ENCODE data around the gene EEF1AKMT3. TPM values are rescaled to one million over a fixed set of nuclear protein-coding genes. Genes with fewer than 3 reads are reported as not detected.

EEF1AKMT3 gene
- total RNA-seq, 2 experiments from 2014 or later, result 2.5 to 3.9 TPM

DNA sequence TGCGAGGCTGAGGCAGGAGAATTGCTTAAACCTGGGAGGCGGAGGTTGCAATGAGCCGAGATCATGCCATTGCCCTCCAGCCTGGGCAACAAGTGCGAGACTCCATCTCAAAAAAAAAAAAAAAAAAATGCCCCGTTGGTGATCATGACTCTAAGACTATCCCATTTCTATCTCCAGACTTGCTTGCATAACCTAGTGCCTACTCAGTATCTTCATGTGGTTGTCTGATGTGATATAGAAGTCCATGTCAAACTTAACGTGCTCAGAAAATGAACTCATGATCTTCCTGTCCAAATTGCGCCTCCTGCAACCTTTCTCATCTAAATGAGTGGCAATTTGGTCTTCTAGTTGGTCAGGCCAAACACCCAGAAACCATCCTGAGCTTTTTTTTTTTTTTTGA, 5.5 kb downstream of the EEF1AKMT3 start:
- Mint-ChIP-seq H3K4me3 (no peak overlapping the region), H3K27me3 (no peaks in the 10 kb centered on the region), H3K36me3 (ENCODE audit: low read depth) (peaks cover 18% of the 10 kb centered on the region), H3K27ac (no peak overlapping the region), H3K9me3 (ENCODE audit: low read depth) (no peaks in the 10 kb centered on the region), H3K4me1 (peaks cover 36% of the 10 kb centered on the region)
- DNase-seq, result no peak
- intact Hi-C loops (cut with DNase I, micrococcal nuclease), result no loop called here
- ChIA-PET CTCF (interaction anchor here (2.7 kb wide), 1 partner anchor 21 kb away, joined by 15 read pairs; no protein-coding TSS in a partner anchor), POLR2A (interaction anchor here (0.7 kb wide), 1 partner anchor 18 kb away, joined by 7 read pairs; no protein-coding TSS in a partner anchor)
- no peak for ATAC-seq

- H3K36me3 Mint-ChIP-seq (ENCODE audit: low read depth), result peaks cover 22% of the 10 kb centered on the region
- no peaks in the 10 kb centered on the region for H3K27me3 Mint-ChIP-seq
- peak overlapping the region; percentile 17 for H3K27ac Mint-ChIP-seq
- H3K4me1 Mint-ChIP-seq, result peaks cover 37% of the 10 kb centered on the region
- H3K4me3 Mint-ChIP-seq, result no peak overlapping the region
- H3K9me3 Mint-ChIP-seq (ENCODE audit: low read depth), result no peaks in the 10 kb centered on the region
- DNase-seq (no peak), ATAC-seq (no peak)
- POLR2A ChIA-PET, result no interaction called here
- CTCF ChIA-PET, result interaction anchor here (0.6 to 2.7 kb wide), 9 partner anchors 14 to 137 kb away, joined by 3 to 15 read pairs (median 4); no protein-coding TSS in a partner anchor
- intact Hi-C loops (cut with DNase I, micrococcal nuclease), result loop anchor here in 1 of 2 experiments (5.0 kb wide), 1 partner anchor 68 kb away; the partner anchor contains the start of gene CTDSP2
Observed at GRCh38 chr12:57779736-57780135, 7.3 kb downstream of the EEF1AKMT3 start.

GRCh38 chr12:57780284-57780897, 8.0 kb downstream of the EEF1AKMT3 start:
- H3K27ac Mint-ChIP-seq, result no peak overlapping the region
- intact Hi-C loops (cut with DNase I, micrococcal nuclease), result loop anchor here in 1 of 2 experiments (5.0 kb wide), 1 partner anchor 67 kb away; the partner anchor contains the start of gene CTDSP2
- no peak overlapping the region for H3K4me3 Mint-ChIP-seq
- no peaks in the 10 kb centered on the region for H3K9me3 Mint-ChIP-seq (ENCODE audit: low read depth)
- no peaks in the 10 kb centered on the region for H3K27me3 Mint-ChIP-seq
- H3K4me1 Mint-ChIP-seq, result peaks cover 37% of the 10 kb centered on the region
- ATAC-seq (no peak), DNase-seq (no peak)
- ChIA-PET CTCF (interaction anchor here (1.1 to 1.7 kb wide), 4 partner anchors 21 to 124 kb away, joined by 3 to 4 read pairs (median 4); no protein-coding TSS in a partner anchor), POLR2A (no interaction called here)
- peaks cover 22% of the 10 kb centered on the region for H3K36me3 Mint-ChIP-seq (ENCODE audit: low read depth)

DNA sequence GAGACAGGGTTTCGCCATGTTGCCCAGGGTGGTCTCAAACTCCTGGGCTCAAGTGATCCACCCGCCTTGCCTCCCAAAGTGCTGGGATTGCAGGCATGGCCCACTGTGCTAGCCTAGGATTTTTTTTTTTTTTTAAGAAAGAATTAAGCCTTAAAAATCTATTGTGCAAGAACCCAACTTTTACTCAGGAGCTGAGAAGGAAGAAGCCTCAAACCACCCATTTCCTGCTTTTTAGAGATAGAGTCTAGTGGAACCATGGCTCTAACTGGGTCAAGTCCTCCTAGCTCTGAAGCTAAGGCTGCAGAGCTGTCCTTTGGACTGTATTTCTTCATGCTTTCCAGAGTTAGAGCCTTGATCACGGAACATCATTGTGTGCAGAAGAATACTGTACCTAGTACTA, 8.8 kb downstream of the EEF1AKMT3 start:
- Mint-ChIP-seq H3K9me3 (ENCODE audit: low read depth) (no peaks in the 10 kb centered on the region), H3K27ac (peak overlapping the region; percentile 98), H3K4me3 (no peak overlapping the region), H3K4me1 (peaks cover 35% of the 10 kb centered on the region), H3K36me3 (ENCODE audit: low read depth) (peaks cover 16% of the 10 kb centered on the region), H3K27me3 (no peaks in the 10 kb centered on the region)
- ChIA-PET POLR2A (no interaction called here), CTCF (interaction anchor here (0.7 to 3.8 kb wide), 16 partner anchors 9 to 606 kb away, joined by 3 to 24 read pairs (median 4); partner anchors contain the start of genes EEF1AKMT3, METTL1 and TSPAN31)
- intact Hi-C loops (cut with DNase I, micrococcal nuclease), result loop anchor here in 1 of 2 experiments (5.0 kb wide), 1 partner anchor 66 kb away; the partner anchor contains the start of gene CTDSP2
- ATAC-seq, result no peak
- DNase-seq, result no peak

DNA sequence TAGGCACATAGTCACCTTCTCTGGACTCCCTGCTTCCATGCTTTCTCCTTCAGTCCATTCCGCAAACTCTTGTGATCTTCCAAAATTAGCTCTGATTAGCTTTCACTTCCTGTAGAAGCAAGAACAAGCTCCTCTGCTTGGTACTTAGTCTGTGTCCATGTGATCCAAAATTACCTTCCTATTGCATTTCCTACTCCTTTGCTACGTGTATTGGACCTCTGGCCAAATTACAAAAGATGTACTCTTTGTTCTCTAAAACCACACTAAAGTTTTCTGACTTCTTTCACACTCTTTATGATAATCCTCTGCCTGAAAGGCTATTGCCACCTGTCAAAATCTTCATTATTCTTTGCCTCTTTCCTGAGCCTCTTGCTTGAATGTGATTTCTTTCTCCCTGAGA, 9.4 kb downstream of the EEF1AKMT3 start:
- POLR2A ChIA-PET, result interaction anchor here (1.1 kb wide), 1 partner anchor 160 kb away, joined by 3 read pairs; the partner anchor contains the start of gene ATP23
- Mint-ChIP-seq H3K27me3 (no peaks in the 10 kb centered on the region), H3K27ac (peak overlapping the region; percentile 98), H3K4me1 (peaks cover 35% of the 10 kb centered on the region), H3K4me3 (peak overlapping the region; percentile 98), H3K9me3 (ENCODE audit: low read depth) (no peaks in the 10 kb centered on the region), H3K36me3 (ENCODE audit: low read depth) (peaks cover 15% of the 10 kb centered on the region)
- CTCF ChIA-PET, result interaction anchor here (0.7 to 3.8 kb wide), 13 partner anchors 9 to 606 kb away, joined by 3 to 24 read pairs (median 4); partner anchors contain the start of genes EEF1AKMT3, METTL1 and TSPAN31
- ATAC-seq (no peak), DNase-seq (no peak)
- intact Hi-C loops (cut with DNase I, micrococcal nuclease), result loop anchor here (1.0 to 5.0 kb wide), 6 partner anchors 10 to 159 kb away; partner anchors contain the start of genes CTDSP2 (in 2 of the 2), EEF1AKMT3 (in 2 of the 2), METTL1 (in 2 of the 2) and ATP23 (in 1 of the 2)

GRCh38 chr12:57782243-57782607, 9.8 kb downstream of the EEF1AKMT3 start:
- ATAC-seq, result peak; percentile 2
- DNase-seq, result no peak
- H3K27ac Mint-ChIP-seq, result peak overlapping the region; percentile 98
- intact Hi-C loops (cut with DNase I, micrococcal nuclease), result loop anchor here (1.0 to 5.0 kb wide), 6 partner anchors 10 to 159 kb away; partner anchors contain the start of genes CTDSP2 (in 2 of the 2), EEF1AKMT3 (in 2 of the 2), METTL1 (in 2 of the 2) and ATP23 (in 1 of the 2)
- no peaks in the 10 kb centered on the region for H3K27me3 Mint-ChIP-seq
- ChIA-PET POLR2A (interaction anchor here (1.1 kb wide), 1 partner anchor 159 kb away, joined by 3 read pairs; the partner anchor contains the start of gene ATP23), CTCF (interaction anchor here (0.9 to 3.8 kb wide), 17 partner anchors 10 to 607 kb away, joined by 3 to 24 read pairs (median 4); partner anchors contain the start of genes EEF1AKMT3, METTL1 and TSPAN31)
- no peaks in the 10 kb centered on the region for H3K9me3 Mint-ChIP-seq (ENCODE audit: low read depth)
- peaks cover 35% of the 10 kb centered on the region for H3K4me1 Mint-ChIP-seq
- H3K36me3 Mint-ChIP-seq (ENCODE audit: low read depth), result peaks cover 16% of the 10 kb centered on the region
- peak overlapping the region; percentile 98 for H3K4me3 Mint-ChIP-seq

- POLR2A ChIA-PET, result interaction anchor here (0.9 to 1.1 kb wide), 2 partner anchors 11 to 159 kb away, joined by 3 to 5 read pairs; partner anchors contain the start of genes ATP23, EEF1AKMT3 and METTL1
- Mint-ChIP-seq H3K9me3 (ENCODE audit: low read depth) (no peaks in the 10 kb centered on the region), H3K27me3 (no peaks in the 10 kb centered on the region), H3K27ac (peak within 1 kb of the TSS; percentile 98), H3K4me3 (peak within 1 kb of the TSS; percentile 98), H3K36me3 (ENCODE audit: low read depth) (peaks cover 16% of the 10 kb centered on the region), H3K4me1 (peaks cover 35% of the 10 kb centered on the region)
- intact Hi-C loops (cut with DNase I, micrococcal nuclease), result loop anchor here (1.0 to 5.0 kb wide), 6 partner anchors 11 to 158 kb away; partner anchors contain the start of genes CTDSP2 (in 2 of the 2), EEF1AKMT3 (in 2 of the 2), METTL1 (in 2 of the 2) and ATP23 (in 1 of the 2)
- ATAC-seq (peak; percentile 93), DNase-seq (peak; percentile 99)
- CTCF ChIA-PET, result interaction anchor here (0.6 to 3.8 kb wide), 25 partner anchors 10 to 157 kb away, joined by 3 to 24 read pairs (median 4); partner anchors contain the start of genes AVIL, CDK4, EEF1AKMT3 and METTL1
Observed at GRCh38 chr12:57782608-57783465, 10.4 kb downstream of the EEF1AKMT3 start, which contains the start of gene TSFM. Gene TSFM (plus strand): TSS chr12:57782787. CDS start chr12:57782802, 15 bp downstream.

DNA sequence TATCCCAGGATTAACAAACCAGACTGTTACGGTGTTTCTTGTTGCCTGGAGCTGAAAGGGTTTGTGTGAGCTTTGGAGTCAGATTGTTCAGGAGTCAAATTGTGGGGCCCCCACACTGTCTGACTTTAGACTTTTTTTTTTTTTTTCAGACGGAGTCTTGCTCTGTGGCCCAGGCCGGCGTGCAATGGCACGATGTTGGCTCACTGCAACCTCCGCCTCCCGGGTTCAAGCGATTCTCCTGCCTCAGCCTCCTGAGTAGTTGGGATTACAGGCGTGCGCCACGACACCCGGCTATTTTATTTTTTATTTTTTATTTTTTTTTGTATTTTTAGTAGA, 11.0 kb downstream of the EEF1AKMT3 start:
- POLR2A ChIA-PET, result interaction anchor here (0.9 kb wide), 1 partner anchor 11 kb away, joined by 5 read pairs; the partner anchor contains the start of genes EEF1AKMT3 and METTL1
- Mint-ChIP-seq H3K4me3 (peak overlapping the region; percentile 98), H3K27ac (peak overlapping the region; percentile 98), H3K9me3 (ENCODE audit: low read depth) (no peaks in the 10 kb centered on the region), H3K27me3 (no peaks in the 10 kb centered on the region), H3K4me1 (peaks cover 35% of the 10 kb centered on the region), H3K36me3 (ENCODE audit: low read depth) (peaks cover 16% of the 10 kb centered on the region)
- no peak for DNase-seq
- intact Hi-C loops (cut with DNase I, micrococcal nuclease), result loop anchor here (2.0 to 5.0 kb wide), 2 partner anchors 64 to 157 kb away; partner anchors contain the start of genes ATP23 (in 1 of the 2) and CTDSP2 (in 1 of the 2)
- ATAC-seq, result no peak
- CTCF ChIA-PET, result interaction anchor here (0.9 to 3.8 kb wide), 21 partner anchors 10 to 151 kb away, joined by 3 to 24 read pairs (median 4); partner anchors contain the start of genes AVIL, EEF1AKMT3, METTL1 and TSPAN31

DNA sequence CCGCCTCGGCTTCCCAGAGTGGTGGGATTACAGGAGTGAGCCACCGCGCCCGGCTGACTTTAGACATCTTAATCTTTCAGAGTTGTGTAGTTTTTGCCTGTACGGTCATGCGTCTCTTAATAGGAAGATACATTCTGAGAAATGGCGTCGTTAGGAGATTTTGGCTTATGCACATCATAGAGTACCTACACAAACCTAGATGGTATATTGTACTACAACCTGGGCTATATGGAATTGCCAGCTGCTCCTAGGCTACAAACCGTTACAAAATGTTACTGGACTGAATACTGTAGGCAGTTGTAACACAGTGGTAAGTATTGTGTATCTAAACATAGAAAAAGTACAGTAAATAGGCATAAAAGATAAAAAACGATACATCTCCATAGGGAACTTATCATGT, 11.4 kb downstream of the EEF1AKMT3 start:
- ChIA-PET POLR2A (interaction anchor here (1.4 kb wide), 1 partner anchor 18 kb away, joined by 3 read pairs; no protein-coding TSS in a partner anchor), CTCF (interaction anchor here (0.9 to 3.8 kb wide), 11 partner anchors 12 to 151 kb away, joined by 3 to 24 read pairs (median 4); partner anchors contain the start of genes EEF1AKMT3 and METTL1)
- Mint-ChIP-seq H3K27me3 (no peaks in the 10 kb centered on the region), H3K9me3 (ENCODE audit: low read depth) (no peaks in the 10 kb centered on the region), H3K27ac (peak overlapping the region; percentile 51), H3K36me3 (ENCODE audit: low read depth) (peaks cover 16% of the 10 kb centered on the region), H3K4me1 (peaks cover 35% of the 10 kb centered on the region), H3K4me3 (peak overlapping the region; percentile 98)
- intact Hi-C loops (cut with DNase I, micrococcal nuclease), result loop anchor here (2.0 to 5.0 kb wide), 2 partner anchors 63 to 157 kb away; partner anchors contain the start of genes ATP23 (in 1 of the 2) and CTDSP2 (in 1 of the 2)
- ATAC-seq (no peak), DNase-seq (no peak)

DNA sequence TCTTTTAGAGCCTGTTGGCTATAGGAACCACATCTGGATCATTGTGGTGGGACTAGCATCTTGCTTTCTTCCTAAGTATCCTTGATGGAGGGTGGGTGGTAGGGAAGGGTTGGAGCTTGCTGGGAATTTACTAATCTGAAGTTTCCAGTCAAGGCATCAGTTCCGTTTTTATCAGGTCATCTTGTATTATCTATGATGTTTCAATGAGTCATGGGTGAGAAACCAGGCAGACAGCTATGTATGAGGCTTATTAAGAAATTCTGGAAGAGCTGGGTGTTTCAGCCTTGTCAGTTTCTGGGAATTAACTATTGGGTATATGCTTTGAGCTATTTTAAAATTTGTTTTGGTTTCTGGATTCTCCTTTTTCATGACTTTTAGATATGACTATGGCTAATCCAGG, 21.5 kb downstream of the EEF1AKMT3 start:
- peak overlapping the region; percentile 69 for H3K27ac Mint-ChIP-seq
- ATAC-seq, result peak; percentile 33
- H3K4me1 Mint-ChIP-seq, result peaks cover 13% of the 10 kb centered on the region
- no peaks in the 10 kb centered on the region for H3K9me3 Mint-ChIP-seq (ENCODE audit: low read depth)
- H3K4me3 Mint-ChIP-seq, result no peak overlapping the region
- DNase-seq, result no peak
- no peaks in the 10 kb centered on the region for H3K27me3 Mint-ChIP-seq
- POLR2A ChIA-PET, result interaction anchor here (0.6 to 0.7 kb wide), 2 partner anchors 100 to 139 kb away, joined by 3 to 7 read pairs; no protein-coding TSS in a partner anchor
- H3K36me3 Mint-ChIP-seq (ENCODE audit: low read depth), result peaks cover 40% of the 10 kb centered on the region
- CTCF ChIA-PET, result interaction anchor here (0.6 to 3.2 kb wide), 7 partner anchors 9 to 151 kb away, joined by 3 to 17 read pairs (median 4); partner anchors contain the start of gene TSFM
- intact Hi-C loops (cut with DNase I, micrococcal nuclease), result no loop called here

All from activated CD4-positive, alpha-beta T cell treated with anti-CD3 and anti-CD28 coated beads for 36 hours (primary cell).